A549 treated with Mapracorat at 1 μM for 4 hours (cell line): ENCODE data around the gene AS3MT. TPM values are rescaled to one million over a fixed set of nuclear protein-coding genes. Genes with fewer than 3 reads are reported as not detected.

Source experiments
- total RNA-seq: library from RNA; stranded (reverse); fragments of 200-300 nt; extraction: Qiagen RNA extraction; gene quantifications from 5 replicates; pipeline ENCODE4 v1.2.3, GENCODE V29; 2022

AS3MT gene
- 3.2 to 4.5 TPM (median 3.9 TPM) in 5 replicates for total RNA-seq

GRCh38 chr10:102869258-102870198 is at the start of gene AS3MT:
TSS of gene AS3MT (plus strand) at chr10:102869470. CDS start at chr10:102869593, 123 bp downstream.

GRCh38 chr10:102837230-102837721 is 32.0 kb upstream of the AS3MT start, which contains the start of gene CYP17A1:
TSS of gene CYP17A1 (minus strand) at chr10:102837413. CDS start at chr10:102837361, 52 bp downstream.

GRCh38 chr10:102917962-102918816 is 48.9 kb downstream of the AS3MT start, which contains the start of gene CNNM2:
TSS of gene CNNM2 (plus strand) at chr10:102918294. CDS start at chr10:102918481, 187 bp downstream.

Other genes starting within 250 kb of the AS3MT start
- gene TRIM8, start 225.0 kb upstream of the AS3MT start, total RNA-seq: 44.2 to 49.0 TPM (median 47.5 TPM) in 5 replicates
- 13.6 to 15.3 TPM (median 15.1 TPM) in 5 replicates for gene ARL3, start 155.1 kb upstream of the AS3MT start, total RNA-seq
- 2.9 to 3.4 TPM (median 3.0 TPM) in 5 replicates for gene SFXN2, start 154.8 kb upstream of the AS3MT start, total RNA-seq
- gene WBP1L, start 125.5 kb upstream of the AS3MT start, total RNA-seq: 21.1 to 29.1 TPM (median 26.7 TPM) in 5 replicates
- gene CYP17A1, start 32.1 kb upstream of the AS3MT start, total RNA-seq: not detected in 5 replicates
- 22.2 to 24.2 TPM (median 23.7 TPM) in 5 replicates for gene BORCS7, start 15.2 kb upstream of the AS3MT start, total RNA-seq
- gene CNNM2, start 48.8 kb downstream of the AS3MT start, total RNA-seq: 3.3 to 5.6 TPM (median 4.5 TPM) in 5 replicates